ENCODE results near the gene MAP2.
"Not testable (repeated sequence)": the region's sequence is repeated elsewhere in the genome, so short reads cannot be mapped to it uniquely, and the experiment has no call there.

The MAP2 gene

GRCh38 chr2:209476367-209477208 lies 52.7 kb downstream of the MAP2 start:
- peak; percentile 35 for DNase-seq

DNA sequence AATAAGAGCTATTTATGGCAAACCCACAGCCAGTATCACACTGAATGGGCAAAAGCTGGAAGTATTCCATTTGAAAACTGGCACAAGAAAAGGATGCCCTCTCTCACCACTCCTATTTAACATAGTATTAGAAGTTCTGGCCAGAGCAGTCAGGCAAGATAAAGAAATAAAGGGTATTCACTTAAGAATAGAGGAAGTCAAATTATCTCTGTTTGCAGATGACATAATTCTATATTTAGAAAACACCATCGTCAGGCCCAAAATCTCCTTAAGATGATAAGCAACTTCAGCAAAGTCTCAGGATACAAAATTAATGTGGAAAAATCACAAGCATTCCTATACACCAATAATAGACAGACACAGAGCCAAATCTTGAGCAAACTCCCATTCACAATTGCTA lies 68.4 kb downstream of the MAP2 start:
- DNase-seq, result not testable (repeated sequence)

DNA sequence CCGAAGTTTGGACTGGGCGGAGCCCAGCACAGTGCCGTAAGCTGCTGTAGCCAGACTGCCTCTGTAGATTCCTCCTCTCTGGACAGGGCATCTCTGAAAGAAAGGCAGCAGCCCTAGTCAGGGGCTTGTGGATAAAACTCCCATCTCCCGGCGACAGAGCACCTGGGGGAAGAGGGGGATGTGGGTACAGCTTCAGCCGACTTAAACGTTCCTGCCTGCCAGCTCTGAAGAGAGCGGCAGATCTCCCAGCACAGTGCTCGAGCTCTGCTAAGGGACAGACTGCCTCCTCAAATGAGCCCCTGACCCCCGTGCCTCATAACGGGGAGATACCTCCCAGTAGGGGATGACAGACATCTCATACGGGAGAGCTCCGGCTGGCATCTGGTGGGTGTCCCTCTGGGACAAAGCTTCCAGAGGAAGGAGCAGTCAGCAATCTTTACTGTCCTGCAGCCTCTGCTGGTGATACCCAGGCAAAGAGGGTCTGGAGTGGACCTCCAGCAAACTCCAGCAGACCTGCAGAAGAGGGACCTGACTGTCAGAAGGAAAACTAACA lies 71.3 kb downstream of the MAP2 start:
- DNase-seq, result not testable (repeated sequence)

DNA sequence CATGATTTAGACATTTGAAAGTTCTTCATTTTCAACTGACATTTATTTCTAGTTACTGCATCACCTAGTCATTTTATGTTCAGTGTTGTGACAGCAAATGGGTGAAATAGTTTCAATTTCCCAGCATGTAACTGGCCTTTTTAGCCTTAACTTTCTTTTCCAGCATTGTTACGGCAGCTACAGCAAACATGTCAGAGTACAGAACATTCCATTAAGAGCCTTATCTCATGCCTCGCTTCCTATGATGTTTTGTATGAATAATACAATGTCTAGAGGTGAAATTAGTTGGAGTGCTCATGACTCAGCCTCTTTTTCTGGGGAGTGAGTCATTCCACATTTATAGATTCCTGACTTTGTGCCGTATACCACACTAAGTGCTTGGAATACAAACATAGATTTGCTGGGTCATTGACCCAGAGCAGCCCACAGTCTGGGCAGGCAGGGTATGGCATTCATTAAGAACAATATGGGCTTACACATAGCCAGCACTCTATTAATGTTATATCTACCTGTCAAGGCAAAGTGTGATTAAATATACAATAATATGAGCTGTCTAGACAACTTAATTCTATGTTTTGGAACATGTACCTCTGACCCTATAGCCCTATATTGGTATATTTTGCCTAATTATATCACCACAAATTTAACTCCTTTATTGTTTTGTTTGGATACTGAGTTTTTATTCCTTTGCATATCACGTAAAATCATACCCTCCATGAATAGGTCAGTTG lies 72.2 kb downstream of the MAP2 start:
- peak; percentile 92 for DNase-seq

DNA sequence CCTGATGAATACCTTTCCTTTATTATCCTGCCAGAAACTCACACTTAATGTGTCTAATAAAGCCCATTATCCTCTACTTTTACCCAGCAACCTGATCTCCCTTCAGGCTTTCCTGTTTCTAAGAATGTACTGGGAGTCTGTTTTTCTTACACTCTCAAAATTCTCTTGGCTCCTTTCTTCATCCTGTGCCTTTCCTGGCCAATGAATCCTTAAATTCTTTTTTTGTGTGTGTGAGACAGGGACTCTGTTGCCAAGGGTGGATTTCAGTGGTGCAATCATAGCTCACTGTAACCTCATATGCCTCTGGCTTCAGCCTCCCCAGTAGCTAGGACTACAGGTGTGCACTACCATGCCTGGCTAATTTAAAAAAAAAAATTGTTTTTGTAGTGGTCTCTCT lies 72.7 kb downstream of the MAP2 start:
- no peak for DNase-seq

DNA sequence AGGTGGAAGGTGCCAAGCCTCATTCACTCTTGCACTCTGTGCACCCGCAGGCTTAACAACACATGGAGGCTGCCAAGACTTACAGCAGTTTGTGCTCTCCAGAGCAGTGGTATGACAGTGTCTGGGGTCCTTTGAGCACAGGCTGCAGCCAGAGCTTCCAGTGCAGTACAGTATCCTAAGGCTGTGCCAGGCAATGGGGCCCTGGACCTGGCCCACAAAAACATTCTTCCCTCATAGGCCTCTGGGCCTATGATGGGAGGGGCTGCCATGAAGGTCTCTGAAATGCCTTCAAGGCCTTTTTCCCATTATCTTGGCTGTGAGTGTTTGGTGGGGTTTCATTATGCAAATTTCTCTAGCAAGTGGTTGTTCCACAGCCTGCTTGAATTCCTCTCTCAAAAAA lies 74.8 kb downstream of the MAP2 start:
- DNase-seq, result no peak

GRCh38 chr2:209499069-209499468 lies 75.2 kb downstream of the MAP2 start:
- DNase-seq, result no peak

DNA sequence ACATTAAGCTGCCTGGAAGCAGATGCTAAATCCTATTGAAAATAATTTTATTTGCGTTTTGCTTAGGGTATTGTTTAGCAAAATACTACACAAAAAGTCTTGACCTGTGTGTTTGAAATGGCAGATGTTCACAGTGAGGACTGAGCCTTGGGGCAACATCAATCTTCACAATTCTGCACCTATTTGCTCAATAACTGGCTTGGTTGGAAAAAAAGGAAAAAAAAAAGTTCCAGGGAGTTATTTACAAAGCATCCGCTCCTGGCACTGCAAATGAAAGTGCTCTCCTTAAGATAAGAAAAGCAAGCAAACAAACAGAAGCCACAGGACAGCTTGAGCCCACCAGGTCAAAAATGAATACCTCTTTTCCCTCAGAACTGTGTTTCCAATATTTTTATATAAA lies 77.7 kb downstream of the MAP2 start:
- peak; percentile 60 for DNase-seq

DNA sequence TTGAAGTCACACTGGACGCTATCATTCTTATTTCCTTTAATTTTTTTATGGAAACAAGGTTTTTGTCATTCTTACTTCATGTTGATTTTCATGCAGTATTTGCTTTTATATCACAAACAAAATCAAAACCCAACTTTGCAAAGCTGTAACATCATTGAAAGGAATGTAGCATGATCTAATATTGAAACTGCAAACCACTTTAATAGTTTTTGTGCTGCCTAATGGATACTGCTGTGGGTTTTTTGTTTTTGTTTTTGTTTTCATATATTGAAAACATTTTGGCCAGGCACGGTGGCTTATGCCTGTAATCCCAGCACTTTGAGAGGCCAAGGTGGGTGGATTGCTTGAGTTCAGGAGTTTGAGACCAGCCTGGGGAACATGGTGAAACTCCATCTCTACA lies 81.6 kb downstream of the MAP2 start:
- DNase-seq, result no peak

GRCh38 chr2:209508255-209508654 lies 84.4 kb downstream of the MAP2 start:
- DNase-seq, result no peak

DNA sequence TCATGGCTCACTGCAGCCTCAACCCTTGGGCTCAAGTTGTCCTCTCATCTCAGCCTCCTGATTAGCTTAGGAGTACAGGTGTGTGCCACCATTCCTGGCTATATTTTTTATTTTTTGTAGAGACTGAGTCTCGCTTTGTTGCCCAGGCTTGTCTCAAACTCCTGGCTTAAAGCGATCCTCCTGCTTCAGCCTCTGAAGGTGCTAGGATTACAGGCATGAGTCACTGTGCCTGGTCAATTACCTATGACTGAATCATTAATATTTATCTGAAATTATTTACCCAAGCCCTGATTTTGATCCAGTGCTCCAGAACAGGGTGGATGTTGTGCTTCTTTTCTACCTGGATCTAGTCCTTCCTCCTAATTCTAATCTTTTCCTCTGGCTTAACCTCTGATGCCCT lies 87.8 kb downstream of the MAP2 start:
- DNase-seq, result no peak

- no peak for DNase-seq
Observed at GRCh38 chr2:209512971-209513370, 89.1 kb downstream of the MAP2 start.

- DNase-seq, result no peak
Observed at GRCh38 chr2:209517436-209517835, 93.6 kb downstream of the MAP2 start.

- DNase-seq, result no peak
Observed at GRCh38 chr2:209519271-209519670, 95.4 kb downstream of the MAP2 start.

- no peak for DNase-seq
Observed at GRCh38 chr2:209519906-209520305, 96.1 kb downstream of the MAP2 start.

DNA sequence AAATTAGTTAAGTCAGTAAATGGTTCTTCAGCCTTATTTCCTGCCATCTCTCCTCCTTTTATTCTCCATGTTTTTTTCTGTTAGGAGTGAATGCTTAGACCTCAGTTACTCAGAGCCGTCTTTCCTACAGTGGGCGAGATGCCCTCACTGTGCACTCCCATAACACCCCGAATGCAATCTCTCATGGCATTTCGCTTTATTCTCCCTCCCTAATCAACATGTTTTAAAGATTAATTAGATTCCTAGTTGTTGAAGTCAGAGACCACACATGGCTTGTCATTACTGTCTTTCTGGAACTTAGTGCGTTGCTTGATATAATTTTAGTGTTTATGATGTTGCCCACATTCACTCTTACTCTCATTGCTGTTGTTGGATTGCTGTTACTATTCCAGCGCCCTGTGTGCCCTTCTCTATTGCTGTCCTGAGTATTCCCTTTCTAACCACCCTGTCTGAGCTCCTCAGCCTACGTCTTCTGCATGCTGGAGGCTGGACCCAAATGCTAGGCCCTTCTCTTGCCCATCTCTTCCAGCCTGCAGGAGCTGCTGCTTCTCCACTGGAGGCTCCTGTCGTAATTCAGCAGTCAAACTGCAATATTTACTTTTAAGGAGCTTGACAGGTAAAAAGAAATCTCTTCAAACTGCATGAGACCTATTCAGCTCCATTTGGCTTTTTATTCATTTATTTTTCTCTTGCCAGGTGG lies 99.3 kb downstream of the MAP2 start:
- no peak for DNase-seq

- no peak for DNase-seq
Observed at GRCh38 chr2:209523867-209524266, 100.0 kb downstream of the MAP2 start.

DNA sequence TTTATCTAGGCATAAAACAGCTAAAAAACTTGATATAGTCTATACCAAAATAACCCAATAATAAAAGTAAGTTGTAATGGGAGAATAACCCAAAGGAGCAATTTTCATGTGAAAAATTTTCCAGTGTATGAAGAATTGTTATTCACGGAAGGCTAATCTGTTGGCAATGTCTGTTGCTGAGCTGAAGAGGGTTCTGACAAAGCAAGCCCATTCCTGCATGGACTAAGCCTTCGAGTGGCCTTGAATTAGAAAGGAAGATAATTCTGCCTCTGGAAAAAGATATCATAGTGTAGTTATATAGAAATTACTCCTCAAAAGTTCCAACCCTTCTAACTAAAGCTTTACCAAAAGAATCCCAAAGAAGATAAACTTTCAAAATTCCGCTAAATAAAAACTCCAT lies 101.5 kb downstream of the MAP2 start:
- DNase-seq, result no peak

DNA sequence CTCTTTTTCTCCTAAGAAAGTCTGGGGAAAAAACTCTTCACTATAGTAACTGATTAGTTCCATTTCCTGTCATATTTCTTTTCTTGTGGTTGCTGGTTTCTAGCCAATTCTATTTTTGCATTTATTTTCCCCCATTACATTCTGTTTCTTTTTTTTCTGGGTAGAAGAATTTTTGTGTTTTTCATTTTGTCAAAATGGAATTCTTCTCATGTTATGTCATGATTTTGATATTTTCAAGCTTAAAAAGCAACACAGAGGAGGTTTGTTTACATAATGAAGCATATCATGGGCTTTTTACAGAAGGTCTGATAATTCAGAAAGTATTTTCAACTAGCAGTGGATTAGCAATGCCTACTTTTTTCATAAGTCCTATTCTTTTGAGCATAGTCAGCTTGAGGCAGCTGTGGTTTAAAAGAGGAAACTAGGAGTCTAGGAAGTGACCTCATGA lies 102.0 kb downstream of the MAP2 start:
- no peak for DNase-seq

- DNase-seq, result no peak
Observed at GRCh38 chr2:209526561-209526960, 102.7 kb downstream of the MAP2 start.

DNA sequence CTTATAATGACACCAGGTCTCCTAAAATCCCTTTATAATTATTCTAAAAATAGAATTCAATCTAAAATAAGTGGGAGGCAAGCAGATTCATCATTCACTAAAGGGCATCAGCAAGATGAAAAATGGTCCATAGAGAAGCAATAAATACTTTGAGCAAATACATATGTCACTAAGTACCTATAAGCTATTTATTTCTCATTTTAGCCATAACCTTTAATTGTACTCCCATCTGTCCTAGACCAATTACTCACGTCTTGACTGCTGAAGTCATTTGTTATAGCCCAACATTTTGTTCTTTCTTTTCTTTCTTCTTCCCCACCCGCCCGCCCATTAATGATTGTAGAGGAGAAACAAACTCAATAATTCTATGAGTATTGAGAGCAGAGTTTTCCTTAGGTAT lies 105.7 kb downstream of the MAP2 start:
- no peak for DNase-seq

GRCh38 chr2:209532321-209532720 lies 108.5 kb downstream of the MAP2 start:
- DNase-seq, result no peak

- no peak for DNase-seq
Observed at GRCh38 chr2:209533391-209533790, 109.5 kb downstream of the MAP2 start.
